ENCODE data around the gene CST6. TPM values are rescaled to one million over a fixed set of nuclear protein-coding genes. Genes with fewer than 3 reads are reported as not detected.

Gene CST6
- polyA plus RNA-seq, 1 experiment, result 5.9 TPM

GRCh38 chr11:65967329-65967934, 44.4 kb upstream of the CST6 start:
- ChIA-PET POLR2A (no interaction called here), CTCF (no interaction called here)
- DNase-seq (ENCODE audit: low read depth), result no peak
- Histone ChIP-seq H3K36me3 (ENCODE audit: control insufficient read depth, insufficient read depth, low read length) (peaks cover 43% of the 10 kb centered on the region), H3K4me3 (ENCODE audit: low read depth, low read length) (no peak overlapping the region), H3K27me3 (ENCODE audit: control insufficient read depth, insufficient read depth, low read length) (no peaks in the 10 kb centered on the region)
- no peak for TF ChIP-seq CTCF (IDR thresholded peaks at IDR 0.05; ENCODE audit: insufficient read depth, low read depth, low read length)

- no peak for DNase-seq (ENCODE audit: low read depth)
- TF ChIP-seq CTCF (IDR thresholded peaks at IDR 0.05; ENCODE audit: insufficient read depth, low read depth, low read length), result no peak
- ChIA-PET POLR2A (no interaction called here), CTCF (interaction anchor here (0.6 kb wide), 1 partner anchor 420 kb away, joined by 3 read pairs; no protein-coding TSS in a partner anchor)
- H3K36me3 ChIP-seq (ENCODE audit: control insufficient read depth, insufficient read depth, low read length), result peaks cover 46% of the 10 kb centered on the region
- no peaks in the 10 kb centered on the region for H3K27me3 ChIP-seq (ENCODE audit: control insufficient read depth, insufficient read depth, low read length)
- no peak overlapping the region for H3K4me3 ChIP-seq (ENCODE audit: low read depth, low read length)
These were observed 43.0 kb upstream of the CST6 start for GRCh38 chr11:65968600-65969482.

GRCh38 chr11:65972116-65972515, 39.7 kb upstream of the CST6 start:
- H3K27me3 ChIP-seq (ENCODE audit: control insufficient read depth, insufficient read depth, low read length), result no peaks in the 10 kb centered on the region
- no peak for DNase-seq (ENCODE audit: low read depth)
- no peak overlapping the region for H3K4me3 ChIP-seq (ENCODE audit: low read depth, low read length)
- CTCF ChIA-PET, result interaction anchor here (1.4 kb wide), 2 partner anchors 73 to 87 kb away, joined by 3 to 7 read pairs; no protein-coding TSS in a partner anchor
- peaks cover 26% of the 10 kb centered on the region for H3K36me3 ChIP-seq (ENCODE audit: control insufficient read depth, insufficient read depth, low read length)
- TF ChIP-seq CTCF (IDR thresholded peaks at IDR 0.05; ENCODE audit: insufficient read depth, low read depth, low read length), result no peak
- POLR2A ChIA-PET, result no interaction called here

- CTCF ChIA-PET, result no interaction called here
- POLR2A ChIA-PET, result no interaction called here
- no peak for DNase-seq (ENCODE audit: low read depth)
These were observed 38.2 kb upstream of the CST6 start for GRCh38 chr11:65973439-65974110.

More at GRCh38 chr11:65973439-65974110, 38.2 kb upstream of the CST6 start:
- no peaks in the 10 kb centered on the region for H3K27me3 ChIP-seq (ENCODE audit: control insufficient read depth, insufficient read depth, low read length)
- H3K36me3 ChIP-seq (ENCODE audit: control insufficient read depth, insufficient read depth, low read length), result peaks cover 27% of the 10 kb centered on the region
- TF ChIP-seq CTCF (IDR thresholded peaks at IDR 0.05; ENCODE audit: insufficient read depth, low read depth, low read length), result no peak
- no peak overlapping the region for H3K4me3 ChIP-seq (ENCODE audit: low read depth, low read length)

Data from BJ (cell line).